Skeletal muscle tissue (tissue), 4 donors: ENCODE measurements around the gene REX1BD. TPM values are rescaled to one million over a fixed set of nuclear protein-coding genes. Genes with fewer than 3 reads are reported as not detected.

ENCODE experiments used
- H3K27ac ChIP-seq: one replicate; pipeline ENCODE4 v1.7.0; 2013; ENCODE audit warnings: mild to moderate bottlenecking, low read depth, low read length, inconsistent platforms
- H3K27me3 ChIP-seq, 3 donors: one replicate each; pipeline ENCODE4 v1.7.0; 2013; ENCODE audit warnings: low read length in 3 of 3; ENCODE audit not compliant: control insufficient read depth in 3 of 3, insufficient read depth in 3 of 3
- H3K36me3 ChIP-seq, 3 donors: one replicate each; pipeline ENCODE4 v1.7.0; 2013; ENCODE audit warnings: low read length in 3 of 3; ENCODE audit not compliant: control insufficient read depth in 3 of 3, insufficient read depth in 3 of 3
- H3K4me1 ChIP-seq, 3 donors: one replicate each; pipeline ENCODE4 v1.7.0; 2013; ENCODE audit warnings: low read length in 3 of 3, mild to moderate bottlenecking in 3 of 3; ENCODE audit not compliant: control insufficient read depth in 3 of 3, insufficient read depth in 3 of 3
- H3K4me3 ChIP-seq, 3 donors: one replicate each; pipeline ENCODE4 v1.7.0; 2013; ENCODE audit warnings: low read length in 3 of 3
- H3K9ac ChIP-seq, 3 donors: one replicate each; pipeline ENCODE4 v1.7.0; 2013; ENCODE audit warnings: low read length in 3 of 3, mild to moderate bottlenecking in 3 of 3, moderate library complexity in 2 of 3, low read depth in 1 of 3
- H3K9me3 ChIP-seq, 3 donors: one replicate each; pipeline ENCODE4 v1.7.0; 2013; ENCODE audit warnings: low read length in 3 of 3; ENCODE audit not compliant: control insufficient read depth in 3 of 3
- total RNA-seq: library from RNA; depleted of rRNA; stranded (reverse); fragments of >200 nt; gene quantifications from one replicate; pipeline ENCODE4 v1.2.3, GENCODE V29; 2014
- donor health status: Osteomylitis.

Gene REX1BD
- total RNA-seq, 1 donor from 2014 or later: 26.6 TPM

- Histone ChIP-seq H3K9ac (peak within 1 kb of the TSS in 1 of 3 donors; percentile 40), H3K36me3 (no peaks in the 10 kb centered on the region), H3K4me1 (peaks cover 12 to 19% (median 13%) of the 10 kb centered on the region in 3 donors), H3K9me3 (no peaks in the 10 kb centered on the region), H3K27me3 (peaks cover 60 to 77% (median 65%) of the 10 kb centered on the region in 3 donors), H3K4me3 (peak within 1 kb of the TSS in 2 of 3 donors; percentile 54 to 63), H3K27ac (no peak within 1 kb of the TSS)
Measured at GRCh38 chr19:18612772-18613588, 24.4 kb downstream of the REX1BD start, which contains the start of gene TMEM59L. Gene TMEM59L (plus strand): TSS chr19:18612870. CDS start chr19:18612959, 89 bp downstream.

GRCh38 chr19:18613589-18614234 is 25.1 kb downstream of the REX1BD start:
- no peak overlapping the region for H3K27ac ChIP-seq

GRCh38 chr19:18616023-18616422 is 27.4 kb downstream of the REX1BD start:
- no peak overlapping the region for H3K27ac ChIP-seq
- H3K4me1 ChIP-seq: peaks cover 12 to 16% (median 13%) of the 10 kb centered on the region in 3 donors
- no peak overlapping the region for H3K9ac ChIP-seq
- H3K36me3 ChIP-seq: no peaks in the 10 kb centered on the region
- no peak overlapping the region for H3K4me3 ChIP-seq
- H3K27me3 ChIP-seq: peaks cover 33 to 49% (median 39%) of the 10 kb centered on the region in 3 donors
- no peaks in the 10 kb centered on the region for H3K9me3 ChIP-seq

More at GRCh38 chr19:18613589-18614234, 25.1 kb downstream of the REX1BD start:
- H3K9me3 ChIP-seq: no peaks in the 10 kb centered on the region
- no peak overlapping the region for H3K4me3 ChIP-seq
- H3K27me3 ChIP-seq: peaks cover 53 to 70% (median 58%) of the 10 kb centered on the region in 3 donors
- no peak overlapping the region for H3K9ac ChIP-seq
- peaks cover 12 to 19% (median 13%) of the 10 kb centered on the region in 3 donors for H3K4me1 ChIP-seq
- no peaks in the 10 kb centered on the region for H3K36me3 ChIP-seq

- no peaks in the 10 kb centered on the region for H3K9me3 ChIP-seq
- no peak overlapping the region for H3K27ac ChIP-seq
- no peaks in the 10 kb centered on the region for H3K36me3 ChIP-seq
- peaks cover 20 to 36% (median 25%) of the 10 kb centered on the region in 3 donors for H3K27me3 ChIP-seq
- H3K4me1 ChIP-seq: peaks cover under 1 to 5% (median 4%) of the 10 kb centered on the region in 3 donors
- H3K4me3 ChIP-seq: no peak overlapping the region
- no peak overlapping the region for H3K9ac ChIP-seq
Measured at GRCh38 chr19:18617562-18617961, 29.0 kb downstream of the REX1BD start.

- no peaks in the 10 kb centered on the region for H3K4me1 ChIP-seq
- H3K36me3 ChIP-seq: no peaks in the 10 kb centered on the region
- no peak overlapping the region for H3K9ac ChIP-seq
- H3K27me3 ChIP-seq: peaks cover 18 to 30% (median 19%) of the 10 kb centered on the region in 3 donors
- no peak overlapping the region for H3K27ac ChIP-seq
- no peaks in the 10 kb centered on the region for H3K9me3 ChIP-seq
- no peak overlapping the region for H3K4me3 ChIP-seq
Measured at GRCh38 chr19:18618236-18618635, 29.6 kb downstream of the REX1BD start.

GRCh38 chr19:18620311-18620710 is 31.7 kb downstream of the REX1BD start:
- peak overlapping the region in 1 of 3 donors; percentile 16 for H3K9ac ChIP-seq
- H3K4me3 ChIP-seq: no peak overlapping the region
- H3K27ac ChIP-seq: no peak overlapping the region
- H3K9me3 ChIP-seq: no peaks in the 10 kb centered on the region
- H3K27me3 ChIP-seq: peaks cover 0 to 13% (median 6%) of the 10 kb centered on the region in 3 donors
- H3K36me3 ChIP-seq: no peaks in the 10 kb centered on the region
- H3K4me1 ChIP-seq: no peaks in the 10 kb centered on the region

GRCh38 chr19:18620902-18621301 is 32.3 kb downstream of the REX1BD start:
- H3K4me3 ChIP-seq: no peak overlapping the region
- H3K4me1 ChIP-seq: no peaks in the 10 kb centered on the region
- H3K36me3 ChIP-seq: no peaks in the 10 kb centered on the region
- H3K27ac ChIP-seq: no peak overlapping the region
- peaks cover 0 to 13% (median 4%) of the 10 kb centered on the region in 3 donors for H3K27me3 ChIP-seq
- H3K9ac ChIP-seq: peak overlapping the region in 1 of 3 donors; percentile 16
- H3K9me3 ChIP-seq: no peaks in the 10 kb centered on the region

- Histone ChIP-seq H3K27ac (no peak overlapping the region), H3K4me1 (peaks cover 0 to 8% (median 0%) of the 10 kb centered on the region in 3 donors), H3K27me3 (no peaks in the 10 kb centered on the region), H3K36me3 (no peaks in the 10 kb centered on the region), H3K9ac (no peak overlapping the region), H3K9me3 (no peaks in the 10 kb centered on the region), H3K4me3 (no peak overlapping the region)
Measured at GRCh38 chr19:18626906-18627305, 38.3 kb downstream of the REX1BD start.

GRCh38 chr19:18629166-18630088 is 40.8 kb downstream of the REX1BD start:
- Histone ChIP-seq H3K36me3 (no peaks in the 10 kb centered on the region), H3K27me3 (no peaks in the 10 kb centered on the region), H3K9ac (no peak overlapping the region), H3K9me3 (no peaks in the 10 kb centered on the region), H3K4me1 (peaks cover 0 to 8% (median 0%) of the 10 kb centered on the region in 3 donors), H3K4me3 (no peak overlapping the region), H3K27ac (no peak overlapping the region)
